Ovary (tissue), 9 donors: Measurements from ENCODE around the gene ABTB2. TPM values are rescaled to one million over a fixed set of nuclear protein-coding genes. Genes with fewer than 3 reads are reported as not detected.

Experiments used
- DNase-seq, 5 donors: peaks; one replicate each; pipeline ENCODE4 v3.0.0-alpha.2; 2019 to 2020
- H3K27ac ChIP-seq, 2 donors: fragments of 200-600 bp; one replicate each; pipeline versions ENCODE4 v1.5.1 to v1.8.0; 2019 to 2022
- H3K27me3 ChIP-seq: fragments of 200-600 bp; one replicate; pipeline ENCODE4 v1.8.0; 2022
- H3K36me3 ChIP-seq: fragments of 200-600 bp; sonication (generic); one replicate; pipeline ENCODE4 v1.5.1; 2019
- H3K4me1 ChIP-seq: one replicate; pipeline ENCODE4 v1.8.1; 2013; ENCODE audit warnings: mild to moderate bottlenecking, moderate library complexity; ENCODE audit not compliant: insufficient read depth
- H3K4me3 ChIP-seq: fragments of 200-600 bp; sonication (generic); one replicate; pipeline ENCODE4 v1.5.1; 2017
- H3K9me3 ChIP-seq, 2 donors: fragments of 200-600 bp in 1 of 2; sonication (generic) in 1 of 2; one replicate each; pipeline versions ENCODE4 v1.5.1 to v1.8.1; 2013 to 2019; ENCODE audit warnings: mild to moderate bottlenecking in 1 of 2, moderate library complexity in 1 of 2
- EP300 ChIP-seq: sonication (generic); formaldehyde crosslinking; IDR thresholded peaks from one replicate; pipeline ENCODE4 v1.6.1; 2017; ENCODE audit warnings: antibody characterized with exemption
- POLR2A ChIP-seq: fragments of 450-650 bp; IDR thresholded peaks from one replicate; pipeline ENCODE4 v1.6.1; 2017; ENCODE audit warnings: antibody characterized with exemption, mild to moderate bottlenecking, moderate library complexity
- WGBS, 3 donors: extraction: QIAGEN DNeasy Blood & Tissue Kit in 1 of 3; methylation state at CpG; one replicate each; pipeline versions ENCODE4 v1.1.5 to v1.1.7; 2013 to 2017; 5-methylcytosine and 5-hydroxymethylcytosine counted together
- intact Hi-C, 4 donors: fragments of 100-400 bp; cut with DNase I; formaldehyde crosslinking; loops; one replicate each; pipeline versions ENCODE4 v1.11.0 to v1.15.1; 2022 to 2023
- polyA plus RNA-seq, 2 donors: library from polyadenylated mRNA; stranded (reverse); fragments of 200-250 nt in 1 of 2; fragments of 350-450 nt in 1 of 2; fragmentation: Illumina TruSeq in 1 of 2; extraction: RNeasy Lipid Tissue Mini Kit (QIAGEN cat#74804) in 1 of 2; gene quantifications; one replicate each; pipeline ENCODE4 v1.2.3, GENCODE V29; 2013 to 2014
- total RNA-seq, 7 donors: library from RNA; depleted of rRNA in 2 of 7; stranded (reverse); fragments of >200 nt in 2 of 7; fragmentation: NEBNext Ultra II Directional in 3 of 7; extraction: Animal tissue kit (Norgen Biotek cat#: 25700) in 3 of 7; gene quantifications; one replicate each; pipeline versions ENCODE4 v1.1.0 to v1.2.4, GENCODE V29; 2016 to 2023
- TF ChIP-seq, protein P1 (sequence below), 3 donors: fragments of 450-650 bp in 2 of 3; fragments of 200-600 bp in 1 of 3; IDR thresholded peaks; one replicate each; pipeline versions ENCODE4 v1.5.1 to v1.8.0; 2016 to 2022; ENCODE audit warnings: antibody characterized with exemption in 3 of 3, mild to moderate bottlenecking in 1 of 3
- donor health status: DM: no; HTN: no; CAD: no; lungs with moderate emphysema.
- donor health status: DM: no; HTN: no; CAD: no.
- donor health status: Bipolar disorder and iron deficiency.
- donor health status: DM: yes; HTN: yes; CAD: no.
- donor health status: DM: no; HTN: no; CAD: no.
- donor health status: DM: yes; HTN: yes; CAD: no.

The ABTB2 gene
- total and polyA plus RNA-seq, 9 donors: 1.2 to 7.2 (median 2.6) TPM

DNA sequence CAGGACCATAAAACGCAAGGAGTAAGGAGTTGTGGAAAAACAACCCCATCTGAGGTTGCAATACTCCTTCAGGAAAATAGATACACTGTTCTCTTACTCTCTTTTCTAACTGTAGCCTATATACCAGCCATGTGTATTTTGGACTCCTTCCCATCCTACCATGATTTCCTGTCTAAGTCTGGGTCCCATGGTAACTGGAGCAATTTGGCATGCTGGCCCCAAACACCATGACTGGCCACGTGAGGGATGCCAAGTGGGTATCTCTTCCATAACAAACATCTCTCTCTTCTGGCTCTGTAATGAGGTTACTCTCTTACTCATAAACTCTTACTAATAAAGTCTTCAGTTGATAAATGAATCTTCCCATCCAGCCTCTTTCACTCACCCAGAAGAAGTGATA is 26.5 kb downstream of the ABTB2 start:
- Histone ChIP-seq H3K27ac (no peak overlapping the region), H3K27me3 (no peaks in the 10 kb centered on the region), H3K4me1 (peaks cover 8% of the 10 kb centered on the region), H3K9me3 (no peaks in the 10 kb centered on the region), H3K36me3 (no peaks in the 10 kb centered on the region), H3K4me3 (no peak overlapping the region)
- 37 to 51% (median 41%) methylated on average over 2 of the region's 2 CpGs for WGBS, 3 donors
- TF ChIP-seq, protein P1, sequence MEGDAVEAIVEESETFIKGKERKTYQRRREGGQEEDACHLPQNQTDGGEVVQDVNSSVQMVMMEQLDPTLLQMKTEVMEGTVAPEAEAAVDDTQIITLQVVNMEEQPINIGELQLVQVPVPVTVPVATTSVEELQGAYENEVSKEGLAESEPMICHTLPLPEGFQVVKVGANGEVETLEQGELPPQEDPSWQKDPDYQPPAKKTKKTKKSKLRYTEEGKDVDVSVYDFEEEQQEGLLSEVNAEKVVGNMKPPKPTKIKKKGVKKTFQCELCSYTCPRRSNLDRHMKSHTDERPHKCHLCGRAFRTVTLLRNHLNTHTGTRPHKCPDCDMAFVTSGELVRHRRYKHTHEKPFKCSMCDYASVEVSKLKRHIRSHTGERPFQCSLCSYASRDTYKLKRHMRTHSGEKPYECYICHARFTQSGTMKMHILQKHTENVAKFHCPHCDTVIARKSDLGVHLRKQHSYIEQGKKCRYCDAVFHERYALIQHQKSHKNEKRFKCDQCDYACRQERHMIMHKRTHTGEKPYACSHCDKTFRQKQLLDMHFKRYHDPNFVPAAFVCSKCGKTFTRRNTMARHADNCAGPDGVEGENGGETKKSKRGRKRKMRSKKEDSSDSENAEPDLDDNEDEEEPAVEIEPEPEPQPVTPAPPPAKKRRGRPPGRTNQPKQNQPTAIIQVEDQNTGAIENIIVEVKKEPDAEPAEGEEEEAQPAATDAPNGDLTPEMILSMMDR (IDR thresholded peaks at IDR 0.05): no peak
- DNase-seq: no peak
- intact Hi-C loops: no loop called here

GRCh38 chr11:34330653-34331052 is 27.2 kb downstream of the ABTB2 start:
- no peak for DNase-seq
- no peaks in the 10 kb centered on the region for H3K36me3 ChIP-seq
- peaks cover 8% of the 10 kb centered on the region for H3K4me1 ChIP-seq
- intact Hi-C loops: no loop called here
- no peak for TF ChIP-seq POLR2A
- TF ChIP-seq EP300: no peak
- TF ChIP-seq, protein P1 (IDR thresholded peaks at IDR 0.05): no peak
- H3K27me3 ChIP-seq: no peaks in the 10 kb centered on the region
- H3K4me3 ChIP-seq: no peak overlapping the region
- no peak overlapping the region for H3K27ac ChIP-seq
- no peaks in the 10 kb centered on the region for H3K9me3 ChIP-seq

GRCh38 chr11:34329876-34330275 is 27.9 kb downstream of the ABTB2 start:
- Histone ChIP-seq H3K4me3 (no peak overlapping the region), H3K4me1 (peaks cover 8% of the 10 kb centered on the region), H3K9me3 (no peaks in the 10 kb centered on the region), H3K27me3 (no peaks in the 10 kb centered on the region), H3K36me3 (no peaks in the 10 kb centered on the region), H3K27ac (no peak overlapping the region)
- 83 to 93% (median 91%) methylated on average over 2 of the region's 2 CpGs for WGBS, 3 donors
- TF ChIP-seq POLR2A: no peak
- TF ChIP-seq EP300: no peak
- TF ChIP-seq, protein P1 (IDR thresholded peaks at IDR 0.05): no peak
- intact Hi-C loops: no loop called here
- DNase-seq: no peak

- Histone ChIP-seq H3K27me3 (no peaks in the 10 kb centered on the region), H3K27ac (peak overlapping the region in 1 of 2 donors; percentile 81), H3K9me3 (no peaks in the 10 kb centered on the region), H3K4me1 (peaks cover 8% of the 10 kb centered on the region), H3K36me3 (no peaks in the 10 kb centered on the region), H3K4me3 (no peak overlapping the region)
- TF ChIP-seq POLR2A (no peak), EP300 (no peak)
- TF ChIP-seq, protein P1 (IDR thresholded peaks at IDR 0.05): no peak
- 47 to 67% (median 63%) methylated on average over 4 of the region's 4 CpGs for WGBS, 3 donors
- intact Hi-C loops: no loop called here
- DNase-seq: no peak
These were observed 29.2 kb downstream of the ABTB2 start for GRCh38 chr11:34328632-34328910.
